Measurements from ENCODE around the gene DHX38. TPM values are rescaled to one million over a fixed set of nuclear protein-coding genes. Genes with fewer than 3 reads are reported as not detected.

Gene DHX38
- total and polyA plus RNA-seq, 2 of the 13 experiments (the other 11 are each of a cell fraction or from before 2014, with no cell fraction given): 54.4 to 85.9 TPM

- peak; percentile 57; the same call in 1 of the 2 replicates for TF ChIP-seq ZNF280D (CRISPR knock-in tag; IDR thresholded peaks at IDR 0.05)
- TF ChIP-seq ZNF20 (CRISPR knock-in tag; IDR thresholded peaks at IDR 0.05): no peak
- 0 out of 2 replicates have a peak, but pooled peaks have one; percentile 68 for TF ChIP-seq ZNF567 (CRISPR knock-in tag; IDR thresholded peaks at IDR 0.05; ENCODE audit: borderline replicate concordance)
- TF ChIP-seq FOXP1 (IDR thresholded peaks at IDR 0.05): no peak
- no peak for TF ChIP-seq FOXP1 (CRISPR knock-in tag; IDR thresholded peaks at IDR 0.05)
- peak; percentile 78 for TF ChIP-seq ZMYM2 (CRISPR knock-in tag; IDR thresholded peaks at IDR 0.05)
- 0 out of 2 replicates have a peak, but pooled peaks have one; percentile 16 for TF ChIP-seq ZNF333 (CRISPR knock-in tag; IDR thresholded peaks at IDR 0.05; ENCODE audit: borderline replicate concordance)
- TF ChIP-seq YY1 (IDR thresholded peaks at IDR 0.05; ENCODE audit: insufficient read depth, insufficient replicate concordance, low read depth, low read length): peak; percentile 39
- peak; percentile 39 for TF ChIP-seq GABPB1 (CRISPR knock-in tag; IDR thresholded peaks at IDR 0.05)
- no peak for TF ChIP-seq SMAD9 (CRISPR knock-in tag; IDR thresholded peaks at IDR 0.05)
- no peak for TF ChIP-seq ZNF704 (CRISPR knock-in tag; IDR thresholded peaks at IDR 0.05; ENCODE audit: borderline replicate concordance)
- no peak for TF ChIP-seq CBX2 (IDR thresholded peaks at IDR 0.05; ENCODE audit: low read depth, low read length)
- no peak for TF ChIP-seq CBX2 (CRISPR knock-in tag; IDR thresholded peaks at IDR 0.05; ENCODE audit: low read depth)
- peak; percentile 82 for TF ChIP-seq ZMYM4 (CRISPR knock-in tag; IDR thresholded peaks at IDR 0.05)
- TF ChIP-seq MNT (IDR thresholded peaks at IDR 0.05): no peak
- TF ChIP-seq ZNF580 (CRISPR knock-in tag; IDR thresholded peaks at IDR 0.05; ENCODE audit: borderline replicate concordance, low read depth): peak; percentile 14; the same call in 1 of the 2 replicates
- no peak for TF ChIP-seq SNAPC4 (CRISPR knock-in tag; IDR thresholded peaks at IDR 0.05)
- TF ChIP-seq RAD51 (IDR thresholded peaks at IDR 0.05; ENCODE audit: borderline replicate concordance): peak; percentile 96
These were observed 31.4 kb downstream of the DHX38 start (continued) for GRCh38 chr16:72124761-72125634.
